Upper lobe of left lung (tissue), 6 donors: ENCODE data around the gene PVALEF. TPM values are rescaled to one million over a fixed set of nuclear protein-coding genes. Genes with fewer than 3 reads are reported as not detected.

ENCODE experiments used
- ATAC-seq, 2 donors: fragments of 200-7000 bp; cut with Tn5 transposase; one replicate each; pipeline ENCODE4 v1.9.1; 2022; ENCODE audit warnings: mild to moderate bottlenecking in 2 of 2, moderate library complexity in 2 of 2; ENCODE audit not compliant: low FRiP score in 2 of 2
- DNase-seq, 2 donors: peaks; one replicate each; pipeline ENCODE4 v3.0.0-alpha.2; 2019 to 2020
- H3K27ac ChIP-seq, 4 donors: fragments of 200-600 bp; sonication (generic); one replicate each; pipeline ENCODE4 v1.5.1; 2016 to 2019
- H3K27me3 ChIP-seq, 4 donors: fragments of 200-600 bp; sonication (generic); one replicate each; pipeline ENCODE4 v1.5.1; 2017 to 2019
- H3K36me3 ChIP-seq, 4 donors: fragments of 200-600 bp; sonication (generic); one replicate each; pipeline ENCODE4 v1.5.1; 2016 to 2019
- H3K4me1 ChIP-seq, 4 donors: fragments of 200-600 bp; sonication (generic); one replicate each; pipeline ENCODE4 v1.5.1; 2018 to 2019
- H3K4me3 ChIP-seq, 4 donors: fragments of 200-600 bp; sonication (generic); one replicate each; pipeline ENCODE4 v1.5.1; 2017 to 2019; ENCODE audit warnings: mild to moderate bottlenecking in 2 of 4, moderate library complexity in 1 of 4
- H3K9me3 ChIP-seq, 4 donors: fragments of 200-600 bp; sonication (generic); one replicate each; pipeline ENCODE4 v1.5.1; 2018 to 2019
- EP300 ChIP-seq, 4 donors: sonication (generic); formaldehyde crosslinking; IDR thresholded peaks; one replicate each; pipeline ENCODE4 v1.5.1; 2017; ENCODE audit warnings: antibody characterized with exemption in 4 of 4, control low read depth in 2 of 4
- POLR2A ChIP-seq, 4 donors: fragments of 450-650 bp; IDR thresholded peaks; one replicate each; pipeline ENCODE4 v1.5.1; 2016 to 2017; ENCODE audit warnings: antibody characterized with exemption in 4 of 4, mild to moderate bottlenecking in 2 of 4
- POLR2AphosphoS5 ChIP-seq, 2 donors: sonication (generic); formaldehyde crosslinking; IDR thresholded peaks; one replicate each; pipeline ENCODE4 v1.5.1; 2017; ENCODE audit warnings: antibody characterized with exemption in 2 of 2
- WGBS, 2 donors: methylation state at CpG; one replicate each; pipeline ENCODE4 v1.1.5; 2017 to 2018; 5-methylcytosine and 5-hydroxymethylcytosine counted together
- total RNA-seq, 6 donors: library from RNA; depleted of rRNA in 4 of 6; stranded (reverse); fragments of >200 nt in 4 of 6; gene quantifications; one replicate each; pipeline versions ENCODE4 v1.1.0 to v1.2.1, GENCODE V29; 2016 to 2021
- TF ChIP-seq, protein P1 (sequence below), 6 experiments: fragments of 450-650 bp in 4 of 6; fragments of 200-600 bp in 2 of 6; sonication (generic) in 2 of 6; IDR thresholded peaks; one replicate each; pipeline ENCODE4 v1.5.1; 2016 to 2019; ENCODE audit warnings: antibody characterized with exemption in 6 of 6
- donor health status: DM: no; HTN: no; CAD: no; lungs with moderate emphysema.
- donor health status: DM: no; HTN: yes; CAD: no; lungs with severe emphysema.

The PVALEF gene
- total RNA-seq, 6 donors from 2014 or later = not detected

DNA sequence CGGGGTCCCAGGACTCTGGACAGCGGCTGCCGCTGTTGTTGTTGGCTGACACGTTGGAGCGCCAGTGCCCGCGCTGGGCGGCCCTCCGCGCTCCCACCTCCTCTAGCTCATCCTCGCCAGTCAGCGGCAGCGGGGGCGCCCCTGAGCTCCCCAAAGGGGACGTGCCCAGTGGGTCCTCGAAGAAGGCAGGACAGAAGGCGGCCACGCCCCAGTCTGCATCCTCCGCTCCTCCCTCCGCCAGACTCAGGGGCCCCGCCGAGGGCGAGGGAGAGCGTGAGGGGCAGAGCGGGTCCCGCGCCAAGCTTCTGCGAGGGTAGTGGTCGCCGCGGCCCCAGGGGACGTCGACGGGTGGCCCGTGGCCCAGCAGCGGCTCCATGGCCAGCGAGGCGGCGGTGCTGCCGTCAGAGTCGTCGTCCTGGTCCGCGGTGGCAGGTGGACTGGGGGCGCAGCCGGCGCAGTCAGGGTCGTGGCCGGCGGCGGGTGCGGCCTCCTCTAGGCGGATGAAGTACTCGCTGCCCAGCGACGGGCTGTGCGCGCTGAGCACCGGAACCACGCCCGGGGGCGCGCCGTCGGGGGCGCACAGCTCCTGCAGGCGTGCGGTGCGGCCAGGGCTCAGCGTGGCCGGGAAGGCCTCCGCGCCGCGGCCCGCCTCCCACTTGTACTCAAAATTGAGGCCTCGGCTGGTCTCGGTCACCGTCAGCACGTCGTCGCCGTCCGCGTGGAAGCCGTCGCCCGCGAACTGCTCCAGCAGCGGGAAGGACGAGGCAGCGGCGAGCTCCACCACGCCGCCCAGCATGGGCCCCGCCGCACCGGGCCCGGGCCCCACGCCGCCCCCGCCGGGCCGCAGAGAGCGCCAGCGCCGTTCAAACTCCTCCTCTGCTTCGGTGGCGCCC is 43.2 kb upstream of the PVALEF start:
- peak in 1 of 2 donors; percentile 86 for DNase-seq
- WGBS, 2 donors = 80 to 85% methylated on average over 70 of the region's 109 CpGs
- TF ChIP-seq POLR2A (IDR thresholded peaks at IDR 0.05) = no peak
- no peak for TF ChIP-seq POLR2AphosphoS5 (IDR thresholded peaks at IDR 0.05)
- no peak for TF ChIP-seq EP300 (IDR thresholded peaks at IDR 0.05)
- TF ChIP-seq, protein P1, sequence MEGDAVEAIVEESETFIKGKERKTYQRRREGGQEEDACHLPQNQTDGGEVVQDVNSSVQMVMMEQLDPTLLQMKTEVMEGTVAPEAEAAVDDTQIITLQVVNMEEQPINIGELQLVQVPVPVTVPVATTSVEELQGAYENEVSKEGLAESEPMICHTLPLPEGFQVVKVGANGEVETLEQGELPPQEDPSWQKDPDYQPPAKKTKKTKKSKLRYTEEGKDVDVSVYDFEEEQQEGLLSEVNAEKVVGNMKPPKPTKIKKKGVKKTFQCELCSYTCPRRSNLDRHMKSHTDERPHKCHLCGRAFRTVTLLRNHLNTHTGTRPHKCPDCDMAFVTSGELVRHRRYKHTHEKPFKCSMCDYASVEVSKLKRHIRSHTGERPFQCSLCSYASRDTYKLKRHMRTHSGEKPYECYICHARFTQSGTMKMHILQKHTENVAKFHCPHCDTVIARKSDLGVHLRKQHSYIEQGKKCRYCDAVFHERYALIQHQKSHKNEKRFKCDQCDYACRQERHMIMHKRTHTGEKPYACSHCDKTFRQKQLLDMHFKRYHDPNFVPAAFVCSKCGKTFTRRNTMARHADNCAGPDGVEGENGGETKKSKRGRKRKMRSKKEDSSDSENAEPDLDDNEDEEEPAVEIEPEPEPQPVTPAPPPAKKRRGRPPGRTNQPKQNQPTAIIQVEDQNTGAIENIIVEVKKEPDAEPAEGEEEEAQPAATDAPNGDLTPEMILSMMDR (IDR thresholded peaks at IDR 0.05) = no peak
- no peak for ATAC-seq
- H3K27me3 ChIP-seq = no peaks in the 10 kb centered on the region
- H3K4me3 ChIP-seq = no peak overlapping the region
- no peak overlapping the region for H3K27ac ChIP-seq
- H3K36me3 ChIP-seq = peaks cover 0 to 58% (median 22%) of the 10 kb centered on the region in 4 donors
- H3K4me1 ChIP-seq = peaks cover 0 to 18% (median 9%) of the 10 kb centered on the region in 4 donors
- no peaks in the 10 kb centered on the region for H3K9me3 ChIP-seq

DNA sequence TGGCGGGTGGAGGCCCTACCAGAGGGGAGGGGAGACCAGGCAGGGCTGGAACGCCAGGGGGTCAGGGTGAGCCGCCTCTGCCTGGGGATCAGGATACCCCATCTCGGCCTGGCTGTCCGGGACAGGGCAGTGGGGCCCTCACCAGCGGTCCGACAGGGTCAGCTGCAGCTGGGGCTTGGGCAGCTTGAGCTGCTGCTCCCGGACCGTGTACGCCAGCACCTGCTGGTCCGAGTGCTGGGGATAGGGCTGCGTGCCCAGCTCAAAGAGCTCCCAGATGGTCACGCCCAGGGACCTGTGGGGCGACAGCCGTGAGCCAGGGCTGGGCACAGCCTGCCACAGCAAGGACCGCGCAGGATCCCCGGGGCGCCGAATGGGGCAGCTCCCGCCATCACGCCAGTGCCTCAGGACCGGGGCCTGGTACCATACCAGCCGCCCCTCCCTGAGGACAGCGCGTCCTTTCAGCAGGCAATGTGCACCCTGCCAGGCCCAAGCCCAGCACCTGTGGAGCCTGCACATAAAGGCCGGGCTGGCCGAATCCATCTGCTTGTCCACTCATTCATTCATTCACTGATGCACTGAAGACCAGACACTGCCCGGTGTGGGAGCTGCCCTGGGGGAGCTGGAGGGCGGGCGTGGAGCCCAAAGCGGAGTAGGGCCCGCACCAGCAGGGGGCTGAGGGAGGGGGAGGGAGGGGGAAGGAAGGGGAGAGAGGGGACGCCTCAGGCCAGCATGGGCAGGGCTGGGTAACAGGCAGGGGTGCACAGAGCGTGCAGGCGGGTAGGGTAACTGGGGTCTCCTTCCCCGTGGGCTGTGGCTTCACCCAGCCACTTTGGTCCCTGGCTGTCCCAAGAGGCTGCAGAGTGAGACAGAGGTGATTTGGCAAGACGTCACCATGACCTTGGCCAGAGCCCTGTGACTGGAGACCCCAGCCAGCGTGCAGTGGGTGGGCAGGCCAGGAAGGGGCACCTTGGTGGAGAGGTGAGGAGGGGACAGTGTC is 42.0 kb upstream of the PVALEF start:
- H3K4me1 ChIP-seq = peaks cover 0 to 13% (median 9%) of the 10 kb centered on the region in 4 donors
- DNase-seq (peak in 1 of 2 donors; percentile 77), ATAC-seq (no peak)

DNA sequence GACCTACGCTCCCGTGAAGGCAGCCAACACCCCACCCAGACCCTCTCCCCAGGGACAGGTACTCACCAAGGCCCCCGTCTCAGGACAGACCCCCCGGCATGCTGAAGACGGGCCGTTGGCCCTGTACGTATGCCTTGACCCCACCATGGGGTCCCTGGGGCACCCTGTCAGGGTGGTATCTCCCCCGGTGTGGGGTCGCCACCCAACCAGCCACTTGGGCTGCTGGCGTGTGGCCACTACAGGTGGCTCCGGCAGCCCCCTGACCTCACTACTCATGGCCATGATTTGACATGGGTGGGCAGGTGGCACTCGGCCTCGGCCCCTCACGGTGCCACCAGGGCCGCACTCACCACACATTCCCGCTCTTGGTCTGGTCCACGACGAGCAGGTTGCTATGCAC is 40.9 kb upstream of the PVALEF start:
- TF ChIP-seq POLR2A (IDR thresholded peaks at IDR 0.05) (no peak), POLR2AphosphoS5 (IDR thresholded peaks at IDR 0.05) (no peak)
- no peak for ATAC-seq
- H3K9me3 ChIP-seq = no peaks in the 10 kb centered on the region
- no peak overlapping the region for H3K27ac ChIP-seq
- peaks cover 0 to 4% (median 2%) of the 10 kb centered on the region in 4 donors for H3K4me1 ChIP-seq
- H3K36me3 ChIP-seq = peaks cover 0 to 61% (median 20%) of the 10 kb centered on the region in 4 donors
- H3K27me3 ChIP-seq = no peaks in the 10 kb centered on the region
- H3K4me3 ChIP-seq = no peak overlapping the region
- peak in 1 of 2 donors; percentile 69 for DNase-seq
- WGBS, 2 donors = 94% methylated on average over 18 of the region's 18 CpGs; no CpG with 5 or more reads in 1 of the 2 donors

More for the DNA sequence above, 42.0 kb upstream of the PVALEF start:
- peaks cover 0 to 60% (median 20%) of the 10 kb centered on the region in 4 donors for H3K36me3 ChIP-seq
- TF ChIP-seq POLR2AphosphoS5 (IDR thresholded peaks at IDR 0.05) (no peak), POLR2A (IDR thresholded peaks at IDR 0.05) (no peak), EP300 (IDR thresholded peaks at IDR 0.05) (no peak)
- TF ChIP-seq, protein P1 (IDR thresholded peaks at IDR 0.05) = no peak
- H3K27ac ChIP-seq = no peak overlapping the region
- no peaks in the 10 kb centered on the region for H3K9me3 ChIP-seq
- WGBS, 2 donors = 90 to 95% methylated on average over 11 to 27 of the region's 39 CpGs
- no peak overlapping the region for H3K4me3 ChIP-seq
- H3K27me3 ChIP-seq = no peaks in the 10 kb centered on the region

DNA sequence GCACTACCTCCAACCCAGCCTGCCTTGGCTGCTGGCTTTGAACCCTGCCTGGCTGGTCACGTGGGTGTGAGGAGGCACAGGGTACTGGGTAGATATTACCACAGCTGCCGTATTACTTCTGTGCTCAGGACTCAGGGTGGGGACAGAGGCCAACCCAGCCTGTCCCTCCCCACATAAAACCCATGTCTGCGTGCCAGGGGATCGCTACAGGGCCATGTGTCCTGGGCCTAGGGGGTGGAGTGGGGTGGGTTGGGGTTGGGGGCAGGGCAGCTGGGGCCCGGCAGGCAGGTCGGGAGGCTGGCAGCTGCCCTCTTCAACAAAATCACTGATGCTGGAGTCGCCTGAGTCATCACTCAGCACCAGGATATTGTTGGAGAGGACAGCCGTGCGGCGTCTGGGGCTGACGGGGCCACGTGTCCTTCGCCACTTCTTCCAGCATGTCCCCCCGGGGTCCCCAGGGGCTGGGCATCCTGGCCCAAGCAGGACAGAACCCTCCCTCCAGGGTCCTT is 39.7 kb upstream of the PVALEF start:
- H3K36me3 ChIP-seq = peaks cover 0 to 61% (median 18%) of the 10 kb centered on the region in 4 donors
- ATAC-seq = no peak

More for the DNA sequence above, 39.7 kb upstream of the PVALEF start:
- WGBS, 2 donors = 80 to 81% methylated on average over 2 to 10 of the region's 14 CpGs
- H3K27ac ChIP-seq = no peak overlapping the region
- TF ChIP-seq EP300 (IDR thresholded peaks at IDR 0.05) (no peak), POLR2A (IDR thresholded peaks at IDR 0.05) (no peak), POLR2AphosphoS5 (IDR thresholded peaks at IDR 0.05) (no peak)
- TF ChIP-seq, protein P1 (IDR thresholded peaks at IDR 0.05) = no peak
- DNase-seq = no peak
- H3K27me3 ChIP-seq = no peaks in the 10 kb centered on the region
- no peaks in the 10 kb centered on the region for H3K9me3 ChIP-seq
- no peak overlapping the region for H3K4me3 ChIP-seq
- H3K4me1 ChIP-seq = peaks cover 0 to 13% (median 7%) of the 10 kb centered on the region in 4 donors
